Lower leg skin (tissue), 3 donors: ENCODE results near the gene TICAM1.
"Not testable (repeated sequence)": the region's sequence is repeated elsewhere in the genome, so short reads cannot be mapped to it uniquely, and the experiment has no call there.

Experiments used
- CTCF ChIP-seq, 3 donors: fragments of 450-650 bp; IDR thresholded peaks; one replicate each; pipeline ENCODE4 v1.5.1; 2016; ENCODE audit warnings: antibody characterized with exemption in 3 of 3, mild to moderate bottlenecking in 3 of 3, moderate library complexity in 2 of 3
- POLR2A ChIP-seq, 2 donors: fragments of 450-650 bp; IDR thresholded peaks; one replicate each; pipeline ENCODE4 v1.6.1; 2016 to 2017; ENCODE audit warnings: antibody characterized with exemption in 2 of 2, mild to moderate bottlenecking in 1 of 2, moderate library complexity in 1 of 2

DNA sequence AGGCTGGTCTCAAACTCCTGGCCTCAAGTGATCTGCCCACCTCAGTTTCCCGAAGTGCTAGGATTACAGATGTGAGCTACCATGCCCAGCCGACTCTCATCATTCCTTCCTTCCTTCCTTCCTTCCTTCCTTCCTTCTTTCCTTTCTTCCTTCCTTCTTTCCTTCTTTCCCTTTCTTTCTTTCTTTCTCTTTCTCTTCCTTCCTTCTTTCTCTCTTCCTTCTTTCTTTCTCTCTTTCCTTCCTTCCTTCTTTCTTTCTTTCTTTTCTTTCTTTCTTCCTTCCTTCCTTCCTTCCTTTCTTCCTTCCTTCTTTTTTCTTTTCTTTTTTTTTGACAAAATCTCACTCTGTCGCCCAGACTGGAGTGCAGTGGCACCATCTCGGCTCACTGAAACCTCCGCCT is 53.4 kb downstream of the TICAM1 start:
- TF ChIP-seq CTCF, POLR2A (IDR thresholded peaks at IDR 0.05): not testable (repeated sequence)
